ENCODE data around the gene SPARCL1.
"Not testable (repeated sequence)": the region's sequence is repeated elsewhere in the genome, so short reads cannot be mapped to it uniquely, and the experiment has no call there.

The SPARCL1 gene

DNA sequence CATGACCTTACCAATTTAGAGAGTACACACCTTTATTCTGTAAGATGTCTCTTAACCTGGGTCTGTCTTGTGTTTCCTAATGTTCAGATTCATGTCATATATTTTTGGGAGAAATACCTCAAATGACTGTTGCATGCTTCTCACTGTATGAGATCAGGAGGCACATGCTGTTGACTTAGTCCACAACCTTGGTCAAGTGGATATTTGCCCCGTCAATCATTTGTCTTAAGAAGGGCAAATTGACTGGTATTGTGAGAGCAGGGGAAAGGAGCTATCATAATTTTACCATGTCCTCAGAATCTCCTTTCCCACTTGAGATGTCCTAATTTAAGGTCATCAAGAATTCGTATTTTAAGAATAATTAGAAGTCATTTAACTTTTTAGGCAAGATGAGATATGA, 95.8 kb downstream of the SPARCL1 start:
- DNase-seq, result no peak

DNA sequence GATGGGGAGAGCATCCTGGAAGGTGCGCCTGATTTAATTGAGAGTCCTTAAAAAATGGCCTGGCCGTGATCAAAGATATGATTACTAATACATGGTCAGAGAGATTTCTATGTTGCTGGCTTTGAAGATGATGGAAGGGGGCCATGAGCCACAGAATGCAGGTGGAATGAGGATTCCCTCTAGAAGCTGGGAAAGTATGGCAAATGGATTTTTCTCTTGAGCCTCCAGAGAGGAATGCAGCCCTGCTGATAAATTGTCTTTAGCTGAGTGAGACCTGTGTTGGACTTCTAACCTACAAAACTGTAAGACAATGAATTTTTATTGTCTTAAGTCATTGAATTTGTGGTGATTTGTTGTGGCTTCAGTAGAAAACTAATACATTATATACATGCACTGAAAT, 99.1 kb downstream of the SPARCL1 start:
- no peak for DNase-seq

DNA sequence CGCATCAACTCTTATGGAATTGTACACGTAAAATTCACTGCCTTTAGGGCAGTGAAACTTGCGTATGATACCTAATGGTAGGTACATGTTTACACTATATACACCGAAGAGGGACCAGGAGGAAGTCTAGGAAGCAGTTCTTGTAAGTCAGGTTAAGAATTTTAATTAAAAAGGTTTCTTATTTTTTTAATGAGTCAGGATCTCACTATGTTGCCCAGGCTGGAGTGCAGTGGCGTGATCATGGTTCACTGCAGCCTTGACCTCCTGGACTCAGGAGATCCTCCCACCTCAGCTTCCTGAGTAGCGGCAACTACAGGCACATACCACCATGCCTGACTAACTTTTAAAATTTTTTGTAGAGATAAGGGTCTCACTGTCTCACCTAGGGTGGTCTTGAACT, 100.2 kb downstream of the SPARCL1 start:
- no peak for DNase-seq

DNA sequence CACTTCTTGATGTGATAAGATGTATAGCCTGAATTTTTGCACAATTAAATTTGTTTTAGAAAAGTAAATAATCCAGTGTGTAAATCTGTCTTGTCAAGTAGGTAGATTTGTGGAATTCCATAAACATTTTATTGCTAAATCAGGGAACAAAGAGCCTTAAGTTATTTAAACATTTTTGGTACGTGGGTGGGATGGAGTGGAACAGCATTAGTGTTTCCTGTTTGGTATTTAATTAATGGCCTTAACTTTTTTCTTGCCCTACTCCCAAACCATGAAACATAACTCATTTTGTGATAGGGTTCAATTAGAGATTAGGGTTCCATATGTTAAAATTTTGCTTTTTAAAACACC, 101.7 kb downstream of the SPARCL1 start:
- no peak for DNase-seq

DNA sequence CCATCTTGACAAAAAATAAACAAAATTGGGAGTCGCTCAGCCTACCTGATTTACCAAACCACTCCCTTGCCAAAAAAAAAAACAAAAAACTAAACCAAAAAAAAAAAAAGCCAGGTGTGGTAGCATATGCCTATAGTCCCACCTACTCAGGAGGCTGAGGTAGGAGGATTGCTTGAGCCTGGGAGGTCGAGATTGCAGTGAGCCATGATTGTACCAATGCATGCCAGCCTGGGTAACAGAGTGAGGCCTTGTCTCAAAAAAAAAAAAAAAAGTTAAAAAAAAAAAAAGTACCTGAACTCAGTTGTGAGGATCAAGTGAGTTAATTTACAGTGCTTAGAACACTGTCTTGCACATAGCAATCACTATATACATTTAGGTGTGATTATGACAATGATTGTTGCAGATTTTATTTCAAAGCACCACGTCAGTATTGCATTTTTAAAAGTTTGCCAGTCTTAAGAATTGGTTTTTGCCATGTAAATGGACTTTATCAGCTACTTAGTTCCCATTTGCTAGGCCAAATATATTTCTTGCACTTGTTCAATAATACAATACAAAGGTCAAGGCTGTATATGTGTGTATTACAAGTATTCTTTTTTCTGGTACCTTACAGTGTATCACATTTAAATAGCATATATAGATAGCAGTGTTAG, 102.2 kb downstream of the SPARCL1 start:
- no peak for DNase-seq

DNA sequence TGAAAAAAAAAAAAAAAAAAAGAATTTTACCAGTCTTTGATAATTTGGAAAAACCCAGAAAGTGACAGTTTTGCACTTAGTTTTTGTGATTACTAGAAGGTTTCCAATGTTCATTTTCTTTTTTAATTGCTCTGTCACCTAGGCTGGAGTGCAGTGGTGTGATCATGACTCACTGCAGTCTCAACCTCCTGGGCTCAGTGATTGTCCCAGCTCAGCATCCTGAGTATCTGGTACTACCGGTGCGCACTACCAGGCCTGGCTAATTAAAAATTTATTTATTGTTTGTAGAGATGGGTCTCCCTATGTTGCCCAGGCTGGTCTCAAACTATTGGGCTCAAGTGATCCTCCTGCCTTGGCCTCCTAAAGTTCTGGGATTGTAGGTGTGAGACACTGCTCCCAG, 103.5 kb downstream of the SPARCL1 start:
- no peak for DNase-seq

DNA sequence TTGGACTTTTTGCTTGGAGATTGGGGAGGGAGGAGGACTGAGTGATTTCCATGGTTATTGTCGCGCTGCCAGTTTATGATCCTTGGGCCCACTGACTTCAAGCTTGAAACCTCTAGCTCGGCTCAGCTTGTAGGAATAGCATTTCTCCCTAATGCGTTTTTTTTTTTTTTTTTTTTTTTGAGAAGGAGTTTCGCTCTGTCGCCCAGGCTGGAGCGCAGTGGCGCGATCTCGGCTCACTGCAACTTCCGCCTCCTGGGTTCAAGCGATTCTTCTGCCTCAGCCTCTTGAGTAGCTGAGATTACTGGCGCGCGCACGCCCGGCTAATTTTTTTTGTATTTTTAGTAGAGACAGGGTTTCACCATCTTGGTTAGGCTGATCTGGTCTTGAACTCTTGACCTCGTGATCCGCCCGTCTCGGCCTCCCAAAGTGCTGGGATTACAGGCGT, 105.1 kb downstream of the SPARCL1 start:
- not testable (repeated sequence) for DNase-seq
